NCI-H2081 treated with DMSO at 0.1 percent for 48 hours (cell line): ENCODE data around the gene NBPF1.
"Not testable (repeated sequence)": the region's sequence is repeated elsewhere in the genome, so short reads cannot be mapped to it uniquely, and the experiment has no call there.

Experiments
- DNase-seq: peaks from one replicate; lab custom pipeline; 2025; lab: John Stamatoyannopoulos, UW

Gene NBPF1

GRCh38 chr1:16613185-16614147, at the start of gene NBPF1:
Gene NBPF1, minus strand, starts transcription at chr1:16613564.
- DNase-seq = peak; percentile 80

DNA sequence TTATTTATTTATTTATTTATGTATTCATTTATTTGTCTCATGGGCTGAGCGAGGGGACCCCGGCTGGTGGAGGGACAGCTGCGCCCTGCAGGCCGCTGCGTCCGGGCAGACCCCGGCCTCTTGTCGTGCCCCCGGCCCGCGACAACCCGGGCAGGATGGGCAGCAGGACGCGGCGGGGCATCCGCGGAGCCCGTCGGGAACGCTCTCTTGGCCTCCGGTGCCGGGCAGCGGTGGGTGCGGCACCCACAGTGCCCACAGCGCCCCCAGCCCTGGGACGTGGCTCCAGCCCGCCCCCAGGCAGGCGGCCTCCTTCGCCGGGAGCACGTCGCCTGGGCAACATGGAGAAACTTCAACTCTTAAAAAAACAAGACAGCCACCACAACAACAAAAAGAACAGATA, 44.9 kb upstream of the NBPF1 start:
- DNase-seq = not testable (repeated sequence)

DNA sequence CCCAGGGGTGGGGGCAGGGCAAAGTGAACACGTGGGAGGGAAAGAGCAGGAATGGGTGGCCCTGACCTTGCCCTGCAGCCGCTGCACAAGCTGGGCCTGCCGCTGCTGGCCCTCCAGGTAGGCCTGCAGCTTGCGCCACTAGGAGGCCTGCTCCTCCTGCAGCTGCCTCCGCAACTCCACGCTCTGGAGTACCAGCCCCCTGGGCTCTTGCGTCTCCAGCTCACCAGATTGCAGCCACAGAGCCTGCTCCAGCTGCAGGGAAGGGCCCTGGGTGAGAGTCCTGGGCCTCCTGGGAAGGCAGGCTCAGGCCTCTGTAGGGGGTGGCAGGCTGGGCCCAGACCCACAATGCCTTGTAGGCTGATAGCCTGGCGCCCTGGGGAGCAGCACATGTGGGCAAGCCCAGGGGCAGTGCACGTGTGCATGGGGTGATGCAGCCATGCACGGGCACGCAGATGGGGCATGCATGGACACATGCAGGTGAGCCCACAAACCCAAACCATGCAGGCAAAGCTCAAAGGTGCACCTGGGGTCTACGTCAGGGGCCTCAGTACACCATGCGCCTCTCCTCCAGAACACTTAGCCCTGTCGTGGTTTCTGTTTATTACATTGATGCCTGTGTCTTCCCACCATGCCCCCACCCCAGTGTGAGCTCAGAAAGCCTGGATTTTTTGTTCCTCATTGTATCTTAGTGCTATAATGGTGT, 43.8 kb upstream of the NBPF1 start:
- not testable (repeated sequence) for DNase-seq

GRCh38 chr1:16656574-16656973, 43.2 kb upstream of the NBPF1 start:
- DNase-seq = not testable (repeated sequence)

- not testable (repeated sequence) for DNase-seq
Observed at GRCh38 chr1:16651560-16651959, 38.2 kb upstream of the NBPF1 start.

DNA sequence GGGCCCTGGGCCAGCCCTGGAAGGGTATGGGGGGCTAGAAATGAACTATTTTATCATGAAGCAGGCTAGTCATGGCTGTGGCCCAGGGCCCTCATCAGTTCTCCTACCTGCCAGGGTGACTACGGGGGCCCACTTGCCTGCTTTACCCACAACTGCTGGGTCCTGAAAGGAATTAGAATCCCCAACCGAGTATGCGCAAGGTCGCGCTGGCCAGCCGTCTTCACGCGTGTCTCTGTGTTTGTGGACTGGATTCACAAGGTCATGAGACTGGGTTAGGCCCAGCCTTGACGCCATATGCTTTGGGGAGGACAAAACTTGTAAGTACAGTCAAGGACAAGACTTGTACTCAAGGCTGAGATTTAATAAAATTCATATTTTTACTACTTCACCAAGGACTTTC, 36.6 kb upstream of the NBPF1 start:
- DNase-seq = not testable (repeated sequence)

DNA sequence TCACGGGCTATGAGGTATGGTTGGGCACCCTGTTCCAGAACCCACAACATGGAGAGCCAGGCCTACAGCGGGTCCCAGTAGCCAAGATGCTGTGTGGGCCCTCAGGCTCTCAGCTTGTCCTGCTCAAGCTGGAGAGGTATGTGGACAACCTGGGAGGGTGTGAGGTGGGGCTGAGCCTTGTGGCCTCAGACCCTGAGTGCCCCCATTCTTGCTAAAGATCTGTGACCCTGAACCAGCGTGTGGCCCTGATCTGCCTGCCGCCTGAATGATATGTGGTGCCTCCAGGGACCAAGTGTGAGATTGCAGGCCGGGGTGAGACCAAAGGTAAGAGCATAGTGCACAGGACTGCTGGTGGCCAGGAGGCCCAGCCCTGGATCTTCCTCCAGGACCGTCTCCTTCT, 36.0 kb upstream of the NBPF1 start:
- not testable (repeated sequence) for DNase-seq

- DNase-seq = not testable (repeated sequence)
Observed at GRCh38 chr1:16648756-16649155, 35.4 kb upstream of the NBPF1 start.

GRCh38 chr1:16648250-16648649, 34.9 kb upstream of the NBPF1 start:
- DNase-seq = not testable (repeated sequence)

DNA sequence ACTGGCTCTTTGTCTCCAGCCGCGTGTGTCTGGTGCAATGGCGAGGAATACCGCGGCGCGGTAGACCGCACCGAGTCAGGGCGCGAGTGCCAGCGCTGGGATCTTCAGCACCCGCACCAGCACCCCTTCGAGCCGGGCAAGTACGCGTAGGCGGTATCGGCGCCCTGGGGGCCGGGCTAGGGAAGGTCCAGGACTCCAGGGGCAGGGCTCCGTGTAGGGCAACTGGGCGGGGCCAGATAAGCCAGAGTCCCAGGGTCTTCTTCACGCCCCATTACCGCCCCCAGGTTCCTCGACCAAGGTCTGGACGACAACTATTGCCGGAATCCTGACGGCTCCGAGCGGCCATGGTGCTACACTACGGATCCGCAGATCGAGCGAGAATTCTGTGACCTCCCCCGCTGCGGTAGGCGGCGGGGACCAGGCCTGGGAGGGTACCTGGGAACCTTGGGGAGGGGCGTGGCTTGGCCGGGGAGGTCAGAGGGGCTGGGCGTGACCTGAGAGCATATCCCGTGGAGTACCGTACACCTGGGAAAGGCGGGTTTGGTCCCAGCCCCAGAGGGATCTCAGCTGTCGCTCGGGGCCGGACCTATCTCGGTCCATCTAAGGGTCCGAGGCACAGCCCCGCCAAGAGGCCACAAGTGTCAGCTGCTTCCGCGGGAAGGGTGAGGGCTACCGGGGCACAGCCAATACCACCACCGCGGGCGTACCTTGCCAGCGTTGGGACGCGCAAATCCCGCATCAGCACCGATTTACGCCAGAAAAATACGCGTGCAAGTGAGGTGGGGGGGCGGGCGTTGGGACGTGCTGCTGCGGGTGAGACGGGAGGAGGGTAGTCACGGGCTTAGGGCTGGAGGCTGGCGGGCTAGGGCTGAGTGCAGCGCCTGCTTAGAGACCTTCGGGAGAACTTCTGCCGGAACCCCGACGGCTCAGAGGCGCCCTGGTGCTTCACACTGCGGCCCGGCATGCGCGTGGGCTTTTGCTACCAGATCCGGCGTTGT, 34.1 kb upstream of the NBPF1 start:
- not testable (repeated sequence) for DNase-seq

- DNase-seq = not testable (repeated sequence)
Observed at GRCh38 chr1:16646716-16647115, 33.4 kb upstream of the NBPF1 start.

- not testable (repeated sequence) for DNase-seq
Observed at GRCh38 chr1:16646061-16646664, 32.8 kb upstream of the NBPF1 start.

GRCh38 chr1:16645271-16646060, 32.1 kb upstream of the NBPF1 start:
- DNase-seq = not testable (repeated sequence)

- peak; percentile 90 for DNase-seq
Observed at GRCh38 chr1:16644482-16645270, 31.3 kb upstream of the NBPF1 start.

- DNase-seq = no peak
Observed at GRCh38 chr1:16644193-16644481, 30.8 kb upstream of the NBPF1 start.

DNA sequence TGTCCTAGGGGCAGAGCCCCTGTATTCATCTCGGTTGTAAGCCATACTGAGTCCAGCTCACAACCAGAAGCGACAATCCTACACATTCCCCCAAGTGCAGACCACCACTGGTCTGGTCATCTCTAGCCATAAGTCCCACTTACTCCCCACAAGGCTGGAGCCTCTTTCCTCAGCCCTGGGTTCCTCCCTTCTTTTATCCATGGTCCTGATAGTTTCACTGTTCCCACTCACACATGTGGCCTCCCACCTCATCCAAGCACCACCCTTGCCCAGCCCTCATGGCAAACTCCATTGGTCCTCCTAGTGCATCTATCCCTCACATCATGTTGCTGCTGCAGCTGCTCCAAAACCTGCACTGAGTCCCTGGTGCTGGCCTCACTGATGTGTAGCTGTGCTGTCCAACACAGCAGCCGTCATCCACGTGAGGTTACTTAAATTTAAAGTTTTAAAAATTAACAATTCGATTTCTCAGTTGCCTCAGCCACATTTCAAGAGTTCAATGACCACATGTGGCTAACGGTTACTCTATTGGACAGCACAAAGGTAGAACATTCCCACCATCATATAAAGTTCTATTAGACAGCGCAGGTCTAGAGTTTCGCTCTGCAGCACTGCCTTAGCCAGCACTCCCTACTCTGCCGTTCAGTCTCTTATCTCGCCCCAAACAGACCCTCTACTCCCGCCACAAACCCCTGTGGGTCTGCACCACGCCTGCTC, 30.3 kb upstream of the NBPF1 start:
- not testable (repeated sequence) for DNase-seq

DNA sequence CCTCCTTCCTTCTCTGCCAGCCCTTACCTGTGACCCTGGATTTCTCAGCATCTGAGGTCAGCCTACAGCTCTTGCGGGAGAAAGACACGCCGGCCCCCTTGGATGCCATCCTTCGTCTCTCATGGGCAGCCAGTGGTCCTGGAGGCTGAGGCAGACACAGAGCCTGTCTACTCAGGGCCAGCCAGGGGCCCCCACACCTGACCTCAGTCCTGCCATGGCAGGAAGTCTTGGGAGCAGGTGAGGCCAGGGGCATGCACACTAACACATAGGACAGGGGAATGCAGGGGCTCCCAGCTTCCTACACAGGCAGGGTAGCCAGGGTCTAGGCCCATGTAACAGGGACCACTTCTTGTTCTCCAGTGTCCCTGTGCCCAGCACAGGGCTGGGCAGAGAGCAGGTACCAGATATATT, 29.6 kb upstream of the NBPF1 start:
- not testable (repeated sequence) for DNase-seq

DNA sequence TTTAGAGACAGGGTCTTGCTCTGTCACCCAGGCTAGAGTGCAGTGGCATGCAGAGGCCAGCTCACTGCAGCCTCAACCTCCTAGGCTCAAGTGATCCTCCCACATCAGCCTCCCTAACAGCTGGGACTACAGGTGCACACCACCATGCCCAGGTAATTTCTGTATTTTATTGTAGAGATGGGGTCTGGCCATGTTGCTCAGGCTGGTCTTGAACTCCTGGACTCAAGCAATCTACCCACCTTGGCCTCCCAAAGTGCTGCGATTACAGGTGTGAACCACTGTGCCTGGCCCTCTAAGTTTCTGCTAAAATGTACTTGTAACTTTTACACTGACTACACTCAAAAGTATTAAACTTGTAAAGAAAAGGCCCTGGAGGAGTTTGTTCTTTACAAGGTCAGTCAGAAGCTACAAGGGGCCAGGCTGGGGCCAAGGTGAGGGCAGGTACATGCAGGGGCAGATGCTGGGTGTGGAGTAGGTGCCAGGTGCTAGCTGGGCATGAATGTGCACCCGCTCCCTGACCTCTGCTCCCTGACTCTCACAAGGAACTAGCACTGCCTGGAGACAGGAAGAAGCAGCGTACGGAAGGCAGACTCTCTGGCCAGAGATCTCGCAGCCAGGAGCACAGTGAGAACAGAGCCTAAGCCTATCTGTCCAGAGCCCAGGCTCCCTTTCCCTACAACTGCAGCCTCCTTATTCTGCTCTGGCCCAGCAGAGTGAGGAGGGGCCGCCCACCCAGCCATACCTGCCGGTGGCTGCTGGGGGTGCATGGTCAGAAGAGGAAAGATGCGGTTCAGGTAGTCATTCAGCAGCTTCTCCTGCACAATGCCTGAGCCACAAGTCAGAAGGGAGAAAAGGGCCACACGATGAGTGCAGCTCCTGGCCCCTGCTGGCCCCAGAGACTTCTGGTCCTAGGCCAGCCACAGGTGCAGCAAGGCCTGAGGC, 28.9 kb upstream of the NBPF1 start:
- DNase-seq = not testable (repeated sequence)
